GM10248 (cell line): ENCODE measurements around the gene SMIM7.

Experiments
- CTCF ChIA-PET: fragments of 300-600 bp; sonication (Branson Sonifier 250); formaldehyde crosslinking; extraction: SDS; loops from one replicate; lab custom pipeline; 2021; ENCODE audit warnings: antibody characterized with exemption; lab: Yijun Ruan, JAX
- POLR2A ChIA-PET: fragments of 350-650 bp; sonication (Branson Sonifier 250); formaldehyde crosslinking; extraction: SDS; loops from one replicate; lab custom pipeline; 2020; ENCODE audit warnings: antibody characterized with exemption; lab: Yijun Ruan, JAX
- DNase-seq: peaks from one replicate; pipeline ENCODE4 v3.0.0; 2012; ENCODE audit errors: extremely low spot score
- TF ChIP-seq, protein P1 (sequence below): IDR thresholded peaks from 2 replicates; pipeline ENCODE4 v1.5.1; 2012; ENCODE audit warnings: mild to moderate bottlenecking, low read depth; ENCODE audit errors: extremely low read depth, missing control alignments, control extremely low read depth

The SMIM7 gene

DNA sequence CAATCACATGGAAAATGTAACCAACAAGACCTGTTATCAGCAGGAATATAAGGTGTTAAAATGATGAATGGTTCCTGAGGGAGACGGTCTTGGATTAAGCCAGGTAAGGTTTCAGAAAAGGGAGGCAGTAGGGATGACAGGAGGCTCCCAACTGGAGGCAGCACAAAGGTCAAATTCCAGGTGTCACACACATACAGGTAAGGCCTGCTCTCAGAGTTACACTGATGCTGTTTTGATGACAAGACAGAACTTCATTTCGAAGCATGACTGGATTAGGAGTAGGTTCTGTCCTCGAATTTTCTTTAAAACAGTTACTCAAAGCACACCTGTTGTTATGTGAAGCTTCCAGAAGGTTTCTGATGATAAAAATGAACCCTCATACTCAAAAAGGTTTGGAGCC, 39.4 kb downstream of the SMIM7 start:
- CTCF ChIA-PET: no interaction called here
- TF ChIP-seq, protein P1, sequence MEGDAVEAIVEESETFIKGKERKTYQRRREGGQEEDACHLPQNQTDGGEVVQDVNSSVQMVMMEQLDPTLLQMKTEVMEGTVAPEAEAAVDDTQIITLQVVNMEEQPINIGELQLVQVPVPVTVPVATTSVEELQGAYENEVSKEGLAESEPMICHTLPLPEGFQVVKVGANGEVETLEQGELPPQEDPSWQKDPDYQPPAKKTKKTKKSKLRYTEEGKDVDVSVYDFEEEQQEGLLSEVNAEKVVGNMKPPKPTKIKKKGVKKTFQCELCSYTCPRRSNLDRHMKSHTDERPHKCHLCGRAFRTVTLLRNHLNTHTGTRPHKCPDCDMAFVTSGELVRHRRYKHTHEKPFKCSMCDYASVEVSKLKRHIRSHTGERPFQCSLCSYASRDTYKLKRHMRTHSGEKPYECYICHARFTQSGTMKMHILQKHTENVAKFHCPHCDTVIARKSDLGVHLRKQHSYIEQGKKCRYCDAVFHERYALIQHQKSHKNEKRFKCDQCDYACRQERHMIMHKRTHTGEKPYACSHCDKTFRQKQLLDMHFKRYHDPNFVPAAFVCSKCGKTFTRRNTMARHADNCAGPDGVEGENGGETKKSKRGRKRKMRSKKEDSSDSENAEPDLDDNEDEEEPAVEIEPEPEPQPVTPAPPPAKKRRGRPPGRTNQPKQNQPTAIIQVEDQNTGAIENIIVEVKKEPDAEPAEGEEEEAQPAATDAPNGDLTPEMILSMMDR: no peak
- DNase-seq: no peak
- POLR2A ChIA-PET: no interaction called here

- ChIA-PET CTCF (no interaction called here), POLR2A (no interaction called here)
- TF ChIP-seq, protein P1: no peak
- DNase-seq: no peak
Measured at GRCh38 chr19:16620018-16620417, 39.9 kb downstream of the SMIM7 start.

- ChIA-PET POLR2A (interaction anchor here (1.0 to 2.2 kb wide), 2 partner anchors 7 to 34 kb away, joined by 4 to 14 read pairs; no protein-coding TSS in a partner anchor), CTCF (interaction anchor here (1.0 to 2.4 kb wide), 2 partner anchors 19 to 28 kb away, joined by 3 to 9 read pairs; no protein-coding TSS in a partner anchor)
- DNase-seq: no peak
- TF ChIP-seq, protein P1: no peak
Measured at GRCh38 chr19:16619457-16619856, 40.5 kb downstream of the SMIM7 start.

- POLR2A ChIA-PET: interaction anchor here (0.8 to 2.2 kb wide), 6 partner anchors 9 to 33 kb away, joined by 3 to 14 read pairs (median 4); partner anchors contain the start of gene MED26
- CTCF ChIA-PET: interaction anchor here (0.7 to 2.4 kb wide), 8 partner anchors 9 to 31 kb away, joined by 3 to 9 read pairs (median 4); partner anchors contain the start of gene MED26
Measured at GRCh38 chr19:16618248-16618647, 41.7 kb downstream of the SMIM7 start.

DNA sequence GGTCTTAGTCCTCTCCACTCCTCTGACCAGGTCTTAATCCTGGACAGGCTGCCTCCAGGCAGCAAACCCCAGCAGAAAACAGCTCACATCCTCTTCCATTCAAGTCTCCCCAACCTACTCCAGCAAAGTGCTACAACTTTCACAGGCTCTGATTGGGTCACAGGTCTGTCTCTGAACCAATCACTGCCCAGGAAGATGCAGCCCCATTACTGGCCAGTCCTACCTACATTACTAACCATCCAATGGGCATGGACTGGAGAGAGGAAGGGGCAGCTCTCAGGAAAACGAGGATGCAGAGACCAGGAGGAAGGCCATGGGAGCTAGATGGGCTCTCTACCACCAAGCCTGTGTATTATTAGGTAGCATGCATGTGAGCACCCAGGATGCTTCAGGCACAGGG, 44.1 kb downstream of the SMIM7 start:
- POLR2A ChIA-PET: interaction anchor here (0.7 to 1.1 kb wide), 3 partner anchors 9 to 287 kb away, joined by 3 read pairs; no protein-coding TSS in a partner anchor
- no peak for DNase-seq
- CTCF ChIA-PET: interaction anchor here (1.0 to 2.3 kb wide), 4 partner anchors 15 to 68 kb away, joined by 3 to 9 read pairs (median 4); no protein-coding TSS in a partner anchor
- TF ChIP-seq, protein P1: no peak

More at GRCh38 chr19:16618248-16618647, 41.7 kb downstream of the SMIM7 start:
- TF ChIP-seq, protein P1: no peak
- no peak for DNase-seq

GRCh38 chr19:16614941-16615340, 45.0 kb downstream of the SMIM7 start:
- ChIA-PET CTCF (interaction anchor here (0.7 to 2.3 kb wide), 3 partner anchors 10 to 67 kb away, joined by 3 to 9 read pairs (median 5); no protein-coding TSS in a partner anchor), POLR2A (no interaction called here)
- no peak for DNase-seq
- TF ChIP-seq, protein P1: no peak
